Endodermal cell (in vitro differentiated cells): ENCODE measurements around the gene KRTAP12-4. TPM values are rescaled to one million over a fixed set of nuclear protein-coding genes. Genes with fewer than 3 reads are reported as not detected.
"Not testable (repeated sequence)": the region's sequence is repeated elsewhere in the genome, so short reads cannot be mapped to it uniquely, and the experiment has no call there.

Experiments used
- DNase-seq: peaks from one replicate; pipeline ENCODE4 v3.0.0-alpha.2; 2017
- H3K27ac ChIP-seq: 2 replicates; pipeline ENCODE4 v1.5.1; 2013; ENCODE audit warnings: mild to moderate bottlenecking, low read depth, low read length, moderate library complexity
- H3K27me3 ChIP-seq: 2 replicates; pipeline ENCODE4 v1.6.1; 2013; ENCODE audit warnings: mild to moderate bottlenecking, low read length, moderate library complexity; ENCODE audit not compliant: insufficient read depth, control insufficient read depth, poor library complexity, severe bottlenecking
- H3K36me3 ChIP-seq: 2 replicates; pipeline ENCODE4 v1.7.0; 2013; ENCODE audit warnings: mild to moderate bottlenecking, low read length, moderate library complexity; ENCODE audit not compliant: control insufficient read depth, insufficient read depth
- H3K4me1 ChIP-seq: one replicate; pipeline ENCODE4 v1.7.0; 2013; ENCODE audit warnings: low read length; ENCODE audit not compliant: control insufficient read depth, insufficient read depth
- H3K4me3 ChIP-seq: 2 replicates; pipeline ENCODE4 v1.5.1; 2013; ENCODE audit warnings: mild to moderate bottlenecking, low read length, moderate library complexity
- H3K9ac ChIP-seq: 2 replicates; pipeline ENCODE4 v1.6.1; 2013; ENCODE audit warnings: mild to moderate bottlenecking, low read length, moderate library complexity; ENCODE audit not compliant: poor library complexity, severe bottlenecking; ENCODE audit errors: extremely low read depth
- H3K9me3 ChIP-seq: 2 replicates; pipeline ENCODE4 v1.6.1; 2013; ENCODE audit warnings: mild to moderate bottlenecking, low read length, moderate library complexity; ENCODE audit not compliant: control insufficient read depth
- H3K27ac Mint-ChIP-seq: 2 replicates; pipeline ENCODE4 v1.8.0; 2020; ENCODE audit warnings: mixed read lengths
- H3K27me3 Mint-ChIP-seq: 2 replicates; pipeline ENCODE4 v1.8.0; 2021; ENCODE audit warnings: mild to moderate bottlenecking, mixed read lengths; ENCODE audit not compliant: insufficient read depth
- H3K36me3 Mint-ChIP-seq: 2 replicates; pipeline ENCODE4 v1.8.0; 2020; ENCODE audit warnings: low read depth, mixed read lengths
- H3K4me1 Mint-ChIP-seq: 2 replicates; pipeline ENCODE4 v1.8.0; 2020; ENCODE audit warnings: mixed read lengths
- H3K4me3 Mint-ChIP-seq: 2 replicates; pipeline ENCODE4 v1.8.0; 2020; ENCODE audit warnings: mild to moderate bottlenecking, moderate library complexity, mixed read lengths
- H3K9me3 Mint-ChIP-seq: 2 replicates; pipeline ENCODE4 v1.8.0; 2020; ENCODE audit warnings: mild to moderate bottlenecking, mixed read lengths
- CTCF ChIP-seq: fragments of 200-600 bp; sonication (generic); conservative IDR thresholded peaks from 2 replicates; pipeline ENCODE4 v1.5.0; 2021; ENCODE audit warnings: antibody characterized with exemption, mild to moderate bottlenecking
- WGBS, 2 experiments: methylation state at CpG; one replicate each; pipeline versions ENCODE4 v1.1.5 to v1.1.7; 2013; ENCODE audit warnings: missing lambda C conversion rate in 2 of 2, mixed read lengths in 1 of 2; ENCODE audit not compliant: insufficient coverage in 1 of 2, insufficient read length in 1 of 2; 5-methylcytosine and 5-hydroxymethylcytosine counted together
- total RNA-seq, 2 donors: library from RNA; stranded (reverse); fragmentation: NEBNext Ultra II Directional in 1 of 2; extraction: Animal tissue kit (Norgen Biotek cat#: 25700) in 1 of 2; gene quantifications; 2 replicates in 1 of 2; 3 replicates in 1 of 2; pipeline ENCODE4 v1.2.1, GENCODE V29; 2021

KRTAP12-4 gene
- total RNA-seq, 2 donors from 2014 or later: not detected

DNA sequence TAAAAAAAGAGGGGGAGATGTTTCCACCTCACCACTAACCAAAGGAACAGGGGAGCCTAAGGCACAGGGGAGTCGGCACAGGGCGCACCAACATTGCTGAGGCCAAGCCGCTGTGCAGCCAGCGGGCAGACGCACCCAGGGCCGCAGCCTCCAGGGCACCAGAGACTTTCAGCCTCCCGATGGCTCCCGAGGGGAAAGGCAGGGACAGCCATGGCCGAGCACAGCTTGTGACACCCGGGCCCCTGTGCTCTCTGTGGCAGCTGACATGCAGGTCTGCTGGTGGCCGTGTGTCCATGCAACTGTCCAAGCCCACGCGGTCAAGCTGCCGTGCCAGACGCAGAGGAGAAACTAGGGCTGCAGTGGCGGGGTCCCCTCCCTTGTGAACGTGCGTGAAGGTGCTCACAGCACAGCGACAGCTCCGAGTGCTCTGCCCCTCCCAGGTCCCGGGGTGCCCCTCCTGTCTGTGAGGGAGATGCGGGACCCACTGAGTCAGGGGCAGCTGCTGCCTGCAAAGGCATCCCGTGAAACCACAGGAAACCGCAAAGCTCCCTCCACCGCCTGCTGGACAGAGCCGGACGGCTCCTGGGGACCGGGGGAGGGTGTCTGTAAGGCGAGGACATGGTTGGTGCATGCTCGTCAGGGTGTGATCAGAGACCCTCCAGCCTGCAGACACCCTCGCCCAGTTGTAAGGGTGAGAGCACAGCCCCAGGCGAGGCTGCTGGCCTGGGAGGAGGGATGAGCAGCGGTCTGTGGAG lies 5.7 kb downstream of the KRTAP12-4 start:
- H3K27ac ChIP-seq: no peak overlapping the region
- H3K9me3 ChIP-seq: peaks cover 19% of the 10 kb centered on the region
- H3K27me3 Mint-ChIP-seq: peaks cover 5% of the 10 kb centered on the region
- TF ChIP-seq CTCF: no peak
- no peak overlapping the region for H3K9ac ChIP-seq
- no peak overlapping the region for H3K4me3 Mint-ChIP-seq
- no peaks in the 10 kb centered on the region for H3K4me1 ChIP-seq
- H3K36me3 Mint-ChIP-seq: peaks cover 4% of the 10 kb centered on the region
- peaks cover 25% of the 10 kb centered on the region for H3K9me3 Mint-ChIP-seq
- 92 to 94% methylated on average over 19 to 33 of the region's 33 CpGs for WGBS, 2 experiments
- peaks cover 7% of the 10 kb centered on the region for H3K4me1 Mint-ChIP-seq
- DNase-seq: no peak
- no peak overlapping the region for H3K27ac Mint-ChIP-seq
- H3K4me3 ChIP-seq: no peak overlapping the region
- no peaks in the 10 kb centered on the region for H3K36me3 ChIP-seq
- H3K27me3 ChIP-seq: no peaks in the 10 kb centered on the region

- no peak overlapping the region for H3K4me3 Mint-ChIP-seq
- no peak overlapping the region for H3K9ac ChIP-seq
- no peak overlapping the region for H3K4me3 ChIP-seq
- H3K27ac Mint-ChIP-seq: peak overlapping the region; percentile 46
- H3K4me1 Mint-ChIP-seq: peaks cover 7% of the 10 kb centered on the region
- H3K36me3 ChIP-seq: no peaks in the 10 kb centered on the region
- no peak for DNase-seq
- peaks cover 3% of the 10 kb centered on the region for H3K27me3 Mint-ChIP-seq
- no peaks in the 10 kb centered on the region for H3K4me1 ChIP-seq
- peak overlapping the region; percentile 44 for H3K27ac ChIP-seq
- H3K27me3 ChIP-seq: no peaks in the 10 kb centered on the region
- H3K36me3 Mint-ChIP-seq: peaks cover 4% of the 10 kb centered on the region
- H3K9me3 Mint-ChIP-seq: peaks cover 32% of the 10 kb centered on the region
- TF ChIP-seq CTCF: no peak
- 69 to 90% methylated on average over 5 to 8 of the region's 8 CpGs for WGBS, 2 experiments
- peaks cover 22% of the 10 kb centered on the region for H3K9me3 ChIP-seq
Measured at GRCh38 chr21:44647222-44647552, 7.3 kb downstream of the KRTAP12-4 start.

DNA sequence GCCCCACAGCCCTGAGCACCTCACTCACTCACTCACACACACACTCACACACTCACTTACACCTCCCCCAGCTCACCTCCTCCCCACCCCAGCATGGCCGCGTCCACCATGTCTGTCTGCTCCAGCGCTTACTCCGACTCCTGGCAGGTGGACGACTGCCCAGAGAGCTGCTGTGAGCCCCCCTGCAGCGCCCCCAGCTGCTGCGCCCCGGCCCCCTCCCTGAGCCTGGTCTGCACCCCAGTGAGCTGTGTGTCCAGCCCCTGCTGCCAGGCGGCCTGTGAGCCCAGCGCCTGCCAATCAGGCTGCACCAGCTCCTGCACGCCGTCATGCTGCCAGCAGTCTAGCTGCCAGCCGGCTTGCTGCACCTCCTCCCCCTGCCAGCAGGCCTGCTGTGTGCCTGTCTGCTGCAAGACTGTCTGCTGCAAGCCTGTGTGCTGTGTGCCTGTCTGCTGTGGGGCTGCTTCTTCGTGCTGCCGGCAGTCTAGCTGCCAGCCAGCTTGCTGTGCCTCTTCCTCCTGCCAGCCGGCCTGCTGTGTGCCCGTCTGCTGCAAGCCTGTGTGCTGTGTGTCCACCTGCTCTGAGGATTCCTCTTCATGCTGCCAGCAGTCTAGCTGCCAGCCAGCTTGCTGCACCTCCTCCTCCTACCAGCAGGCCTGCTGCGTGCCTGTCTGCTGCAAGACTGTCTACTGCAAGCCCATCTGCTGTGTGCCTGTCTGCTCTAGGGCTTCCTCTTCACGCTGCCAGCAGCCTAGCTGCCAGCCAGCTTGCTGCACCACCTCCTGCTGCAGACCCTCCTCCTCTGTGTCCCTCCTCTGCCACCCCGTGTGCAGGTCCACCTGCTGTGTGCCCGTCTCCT lies 7.9 kb downstream of the KRTAP12-4 start, which contains the start of gene KRTAP10-11:
KRTAP10-11 (plus strand) TSS at position 49 of the 856 bp plus-strand sequence; CDS start at position 94, 45 bp downstream.
- H3K27me3 Mint-ChIP-seq, H3K9ac ChIP-seq, H3K36me3 Mint-ChIP-seq, H3K4me3 ChIP-seq, H3K4me1 Mint-ChIP-seq, H3K4me1 ChIP-seq, H3K36me3 ChIP-seq, H3K27me3 ChIP-seq, DNase-seq, H3K4me3 Mint-ChIP-seq: not testable (repeated sequence)
- TF ChIP-seq CTCF: peak; percentile 23
- peaks cover 36% of the 10 kb centered on the region for H3K9me3 Mint-ChIP-seq
- peak within 1 kb of the TSS; percentile 46 for H3K27ac Mint-ChIP-seq
- Histone ChIP-seq H3K9me3 (peaks cover 22% of the 10 kb centered on the region), H3K27ac (peak within 1 kb of the TSS; percentile 44)
- 87 to 91% methylated on average over 7 to 21 of the region's 21 CpGs for WGBS, 2 experiments
